Measurements from ENCODE around the gene HOXA6. TPM values are rescaled to one million over a fixed set of nuclear protein-coding genes. Genes with fewer than 3 reads are reported as not detected.

HOXA6 gene
- total RNA-seq, 1 experiment from 2014 or later, result 12.7 TPM

DNA sequence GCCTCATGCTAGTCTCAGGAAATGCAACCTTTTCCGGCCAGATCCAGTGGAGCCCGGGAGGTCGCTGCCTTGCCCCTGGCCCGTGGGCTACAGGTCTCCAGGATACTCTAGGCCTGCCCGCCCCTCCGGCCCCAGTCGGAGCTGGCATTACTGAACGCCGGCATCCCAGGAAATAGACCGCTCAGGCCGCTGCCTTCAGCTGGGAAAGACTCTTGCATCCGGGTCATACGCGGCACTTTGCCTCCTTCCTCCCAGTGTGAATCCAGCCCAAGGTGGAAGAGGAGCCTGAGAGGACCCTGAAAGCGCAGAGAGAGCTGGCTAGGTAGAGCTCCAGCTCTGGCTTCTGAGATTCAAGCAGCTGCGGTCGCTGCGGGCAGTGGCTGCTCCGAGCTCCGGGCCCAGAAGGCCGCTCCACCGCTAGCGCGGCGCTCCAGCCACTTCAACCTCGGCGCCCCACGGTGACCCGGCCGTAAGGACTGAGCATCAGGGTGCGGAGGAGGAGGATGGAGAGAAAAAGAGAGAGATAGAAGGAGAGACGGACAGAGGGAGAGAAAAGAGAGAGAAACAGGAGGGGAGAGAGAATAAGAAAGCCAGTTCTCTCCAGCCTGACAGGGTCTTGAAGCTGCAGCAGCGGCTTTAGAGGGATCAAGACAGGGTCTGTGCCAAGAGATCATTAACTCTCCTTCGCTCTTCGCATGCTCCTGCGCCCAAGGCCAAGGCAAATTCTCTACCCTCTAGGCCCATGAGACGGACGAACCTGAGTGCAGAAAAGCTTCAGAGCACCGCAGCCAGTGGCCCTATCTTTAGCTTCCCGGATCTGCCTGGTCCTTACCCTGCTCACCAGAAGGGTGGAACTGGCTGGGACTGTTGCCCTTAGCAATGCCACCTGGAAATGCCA lies 28.3 kb upstream of the HOXA6 start (continued):
- no peak for TF ChIP-seq POLR2A (IDR thresholded peaks at IDR 0.05; ENCODE audit: borderline replicate concordance, extremely low read depth, insufficient read depth, insufficient read length)
- no peak for TF ChIP-seq POLR2AphosphoS5 (IDR thresholded peaks at IDR 0.05; ENCODE audit: low read depth, low read length)

DNA sequence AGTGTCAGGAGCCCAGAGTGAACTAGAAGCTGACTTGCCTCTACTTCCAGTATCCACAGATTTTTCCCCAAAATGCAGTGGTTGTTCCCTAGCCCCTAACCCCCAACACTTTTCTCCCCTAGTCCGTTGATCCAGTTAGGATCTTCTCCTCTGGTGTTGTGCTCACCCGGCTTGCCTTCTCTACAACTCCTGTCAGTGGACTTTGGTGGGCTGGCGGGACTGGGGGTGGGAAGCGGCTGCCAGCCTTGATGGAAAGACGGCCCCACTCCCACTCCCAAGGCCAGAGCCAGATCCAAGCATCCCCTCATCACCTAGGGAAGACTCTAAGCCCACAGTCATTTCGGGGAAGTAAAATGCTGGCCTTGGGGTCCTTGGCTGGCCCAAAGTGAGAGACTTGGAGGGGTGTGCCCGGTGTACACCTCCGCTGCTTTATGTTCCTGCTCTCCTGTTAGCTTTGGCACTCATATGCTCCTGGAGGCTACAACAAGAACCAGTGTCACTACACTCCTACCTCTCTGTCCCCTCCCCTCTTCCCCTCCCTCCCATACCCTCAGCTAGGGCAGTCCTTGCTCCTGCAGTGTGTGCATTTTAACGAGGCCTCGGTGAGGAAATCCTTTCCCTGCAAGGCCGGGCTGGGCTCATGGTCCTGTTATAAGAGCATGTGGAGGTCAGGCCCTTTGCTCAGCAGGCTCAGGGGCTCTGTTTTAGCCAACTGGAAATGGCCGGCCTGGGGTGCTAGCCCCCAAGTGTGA lies 27.5 kb upstream of the HOXA6 start:
- CTCF ChIA-PET, result no interaction called here
- no peaks in the 10 kb centered on the region for H3K9me3 ChIP-seq (ENCODE audit: control insufficient read depth in 1 of 2, insufficient read depth in 1 of 2, low read depth in 1 of 2, low read length in 2 of 2)
- peak overlapping the region; percentile 89 for H3K9ac ChIP-seq (ENCODE audit: low read length)

More for the DNA sequence above, 27.5 kb upstream of the HOXA6 start:
- Histone ChIP-seq H2AFZ (ENCODE audit: low read depth, low read length, poor library complexity, severe bottlenecking) (no peak overlapping the region), H3K27ac (ENCODE audit: low read depth, low read length) (no peak overlapping the region), H3K27me3 (ENCODE audit: insufficient read depth, low read length) (no peaks in the 10 kb centered on the region), H3K4me3 (replicated peaks in 1 of 2; ENCODE audit: low read depth in 1 of 2, low read length in 2 of 2) (no peak overlapping the region; a peak in 1 of 4 replicates), H3K4me1 (ENCODE audit: control insufficient read depth in 1 of 2, insufficient read depth in 2 of 2, low read length in 2 of 2) (peaks cover 33 to 58% of the 10 kb centered on the region in 2 experiments), H4K20me1 (ENCODE audit: insufficient read depth) (no peaks in the 10 kb centered on the region), H3K36me3 (ENCODE audit: control insufficient read depth in 1 of 2, insufficient read depth in 2 of 2, low read length in 2 of 2) (no peaks in the 10 kb centered on the region), H3K79me2 (ENCODE audit: insufficient read depth, low read length) (peaks cover 48% of the 10 kb centered on the region), H3K4me2 (ENCODE audit: low read length) (peak overlapping the region; percentile 97), H3K9me2 (ENCODE audit: insufficient read depth) (no peaks in the 10 kb centered on the region)
- no peak for TF ChIP-seq FOSL1 (IDR thresholded peaks at IDR 0.05; ENCODE audit: low read depth)
- TF ChIP-seq, protein P1, sequence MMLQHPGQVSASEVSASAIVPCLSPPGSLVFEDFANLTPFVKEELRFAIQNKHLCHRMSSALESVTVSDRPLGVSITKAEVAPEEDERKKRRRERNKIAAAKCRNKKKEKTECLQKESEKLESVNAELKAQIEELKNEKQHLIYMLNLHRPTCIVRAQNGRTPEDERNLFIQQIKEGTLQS (IDR thresholded peaks at IDR 0.05), result no peak
- no peak for TF ChIP-seq SRF (IDR thresholded peaks at IDR 0.05; ENCODE audit: low read depth)
- TF ChIP-seq, protein P2, sequence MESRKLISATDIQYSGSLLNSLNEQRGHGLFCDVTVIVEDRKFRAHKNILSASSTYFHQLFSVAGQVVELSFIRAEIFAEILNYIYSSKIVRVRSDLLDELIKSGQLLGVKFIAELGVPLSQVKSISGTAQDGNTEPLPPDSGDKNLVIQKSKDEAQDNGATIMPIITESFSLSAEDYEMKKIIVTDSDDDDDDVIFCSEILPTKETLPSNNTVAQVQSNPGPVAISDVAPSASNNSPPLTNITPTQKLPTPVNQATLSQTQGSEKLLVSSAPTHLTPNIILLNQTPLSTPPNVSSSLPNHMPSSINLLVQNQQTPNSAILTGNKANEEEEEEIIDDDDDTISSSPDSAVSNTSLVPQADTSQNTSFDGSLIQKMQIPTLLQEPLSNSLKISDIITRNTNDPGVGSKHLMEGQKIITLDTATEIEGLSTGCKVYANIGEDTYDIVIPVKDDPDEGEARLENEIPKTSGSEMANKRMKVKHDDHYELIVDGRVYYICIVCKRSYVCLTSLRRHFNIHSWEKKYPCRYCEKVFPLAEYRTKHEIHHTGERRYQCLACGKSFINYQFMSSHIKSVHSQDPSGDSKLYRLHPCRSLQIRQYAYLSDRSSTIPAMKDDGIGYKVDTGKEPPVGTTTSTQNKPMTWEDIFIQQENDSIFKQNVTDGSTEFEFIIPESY (IDR thresholded peaks at IDR 0.05; ENCODE audit: extremely low read depth, insufficient replicate concordance, low read length), result no peak
- no peak for TF ChIP-seq ZNF274 (IDR thresholded peaks at IDR 0.05; ENCODE audit: low read depth, low read length)
- TF ChIP-seq CEBPB (IDR thresholded peaks at IDR 0.05; ENCODE audit: low read depth), result no peak
- TF ChIP-seq, protein P3, sequence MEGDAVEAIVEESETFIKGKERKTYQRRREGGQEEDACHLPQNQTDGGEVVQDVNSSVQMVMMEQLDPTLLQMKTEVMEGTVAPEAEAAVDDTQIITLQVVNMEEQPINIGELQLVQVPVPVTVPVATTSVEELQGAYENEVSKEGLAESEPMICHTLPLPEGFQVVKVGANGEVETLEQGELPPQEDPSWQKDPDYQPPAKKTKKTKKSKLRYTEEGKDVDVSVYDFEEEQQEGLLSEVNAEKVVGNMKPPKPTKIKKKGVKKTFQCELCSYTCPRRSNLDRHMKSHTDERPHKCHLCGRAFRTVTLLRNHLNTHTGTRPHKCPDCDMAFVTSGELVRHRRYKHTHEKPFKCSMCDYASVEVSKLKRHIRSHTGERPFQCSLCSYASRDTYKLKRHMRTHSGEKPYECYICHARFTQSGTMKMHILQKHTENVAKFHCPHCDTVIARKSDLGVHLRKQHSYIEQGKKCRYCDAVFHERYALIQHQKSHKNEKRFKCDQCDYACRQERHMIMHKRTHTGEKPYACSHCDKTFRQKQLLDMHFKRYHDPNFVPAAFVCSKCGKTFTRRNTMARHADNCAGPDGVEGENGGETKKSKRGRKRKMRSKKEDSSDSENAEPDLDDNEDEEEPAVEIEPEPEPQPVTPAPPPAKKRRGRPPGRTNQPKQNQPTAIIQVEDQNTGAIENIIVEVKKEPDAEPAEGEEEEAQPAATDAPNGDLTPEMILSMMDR (IDR thresholded peaks at IDR 0.05 in 2 of 3, conservative IDR thresholded peaks at IDR 0.05 in 1 of 3; ENCODE audit: borderline replicate concordance in 1 of 3, insufficient read depth in 1 of 3, low read depth in 2 of 3, low read length in 2 of 3), result no peak
- no peak for TF ChIP-seq ELF1 (IDR thresholded peaks at IDR 0.05; ENCODE audit: borderline replicate concordance, low read depth)
- no peak for TF ChIP-seq JUND (IDR thresholded peaks at IDR 0.05)
- no peak for TF ChIP-seq SIN3A (IDR thresholded peaks at IDR 0.05; ENCODE audit: low read depth)
- no peak for TF ChIP-seq RAD21 (IDR thresholded peaks at IDR 0.05; ENCODE audit: low read depth)
- TF ChIP-seq CBX3 (IDR thresholded peaks at IDR 0.05; ENCODE audit: low read depth), result no peak
- POLR2A ChIA-PET, result interaction anchor here (2.2 kb wide), 1 partner anchor 10 kb away, joined by 7 read pairs; the partner anchor contains the start of gene HOXA11
- no peak for ATAC-seq
- no TSS peak for BruUV-seq (replicated peaks)
- RAD21 ChIA-PET (ENCODE audit: low non-redundant PET in 1 of 2, low total read pairs in 2 of 2, uncharacterized antibody in 2 of 2, unreplicated experiment in 2 of 2), result no interaction called here
- DNase-seq (ENCODE audit: low read depth, low spot score), result no peak
- intact Hi-C loops (cut with micrococcal nuclease), result no loop called here

All from HCT116 (cell line).